Tibial nerve (tissue), 4 donors: ENCODE measurements around the gene MPC2. TPM values are rescaled to one million over a fixed set of nuclear protein-coding genes. Genes with fewer than 3 reads are reported as not detected.

ENCODE experiments used
- DNase-seq, 2 donors: peaks; one replicate each; pipeline ENCODE4 v3.0.0-alpha.2; 2019; ENCODE audit warnings: low spot score in 2 of 2
- H3K27ac ChIP-seq, 4 donors: fragments of 200-600 bp; sonication (generic) in 3 of 4; one replicate each; pipeline ENCODE4 v1.5.1; 2017 to 2019; ENCODE audit warnings: mild to moderate bottlenecking in 1 of 4
- H3K27me3 ChIP-seq, 2 donors: fragments of 200-600 bp; sonication (generic) in 1 of 2; one replicate each; pipeline versions ENCODE4 v1.5.1 to v1.6.0; 2017 to 2019
- H3K36me3 ChIP-seq, 3 donors: fragments of 200-600 bp; sonication (generic); one replicate each; pipeline ENCODE4 v1.5.1; 2018 to 2019
- H3K4me1 ChIP-seq, 4 donors: fragments of 200-600 bp; sonication (generic) in 3 of 4; one replicate each; pipeline ENCODE4 v1.5.1; 2017 to 2019
- H3K4me3 ChIP-seq, 4 donors: fragments of 200-600 bp; sonication (generic) in 3 of 4; one replicate each; pipeline ENCODE4 v1.5.1; 2017 to 2019; ENCODE audit warnings: mild to moderate bottlenecking in 1 of 4, moderate library complexity in 1 of 4
- H3K9me3 ChIP-seq, 4 donors: fragments of 200-600 bp; sonication (generic) in 3 of 4; one replicate each; pipeline ENCODE4 v1.5.1; 2017 to 2019
- CTCF ChIP-seq, 5 experiments: fragments of 200-600 bp in 3 of 5; fragments of 450-650 bp in 2 of 5; sonication (generic) in 3 of 5; IDR thresholded peaks; one replicate each; pipeline ENCODE4 v1.5.1; 2016 to 2019; ENCODE audit warnings: antibody characterized with exemption in 5 of 5, mild to moderate bottlenecking in 3 of 5, moderate library complexity in 2 of 5
- EP300 ChIP-seq, 2 donors: sonication (generic); formaldehyde crosslinking; IDR thresholded peaks; one replicate each; pipeline ENCODE4 v1.6.1; 2017; ENCODE audit warnings: antibody characterized with exemption in 2 of 2, mild to moderate bottlenecking in 1 of 2
- POLR2A ChIP-seq, 2 donors: fragments of 450-650 bp; IDR thresholded peaks; one replicate each; pipeline ENCODE4 v1.6.1; 2017; ENCODE audit warnings: antibody characterized with exemption in 2 of 2, mild to moderate bottlenecking in 2 of 2, moderate library complexity in 2 of 2
- WGBS, 2 donors: methylation state at CpG; one replicate each; pipeline ENCODE4 v1.1.5; 2018; 5-methylcytosine and 5-hydroxymethylcytosine counted together
- total RNA-seq, 4 donors: library from RNA; depleted of rRNA; stranded (reverse); fragments of >200 nt; gene quantifications; one replicate each; pipeline ENCODE4 v1.1.0, GENCODE V29; 2016

Gene MPC2
- total RNA-seq, 4 donors from 2014 or later, result 16.1 to 22.4 (median 19.1) TPM

GRCh38 chr1:167947733-167948132 lies 10.9 kb upstream of the MPC2 start:
- Histone ChIP-seq H3K4me1 (peaks cover 0 to 31% (median 2%) of the 10 kb centered on the region in 4 donors), H3K27ac (no peak overlapping the region), H3K9me3 (no peaks in the 10 kb centered on the region), H3K4me3 (no peak overlapping the region), H3K27me3 (no peaks in the 10 kb centered on the region), H3K36me3 (peaks cover 0 to 10% (median 0%) of the 10 kb centered on the region in 3 donors)
- WGBS, 2 donors, result 80 to 85% methylated on average over 2 of the region's 2 CpGs
- TF ChIP-seq POLR2A (IDR thresholded peaks at IDR 0.05), result no peak
- no peak for TF ChIP-seq EP300 (IDR thresholded peaks at IDR 0.05)
- no peak for TF ChIP-seq CTCF (IDR thresholded peaks at IDR 0.05)
- no peak for DNase-seq

DNA sequence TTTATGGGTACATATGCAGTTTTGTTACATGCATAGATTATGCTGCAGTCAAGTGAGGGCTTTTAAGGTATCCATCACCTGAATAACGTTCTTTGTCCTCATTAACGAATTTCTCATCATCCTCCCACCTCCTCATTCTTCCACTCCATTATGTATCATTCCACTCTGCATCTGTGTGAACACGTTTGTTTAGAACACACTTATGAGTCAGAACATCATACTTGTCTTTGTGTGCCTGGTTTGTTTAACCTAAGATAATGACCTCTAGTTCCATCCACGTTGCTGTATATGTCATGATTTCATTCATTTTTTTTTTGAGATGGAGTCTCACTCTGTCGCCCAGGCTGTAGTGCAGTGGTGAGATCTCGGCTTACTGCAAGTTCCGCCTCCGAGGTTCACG lies 6.7 kb upstream of the MPC2 start:
- Histone ChIP-seq H3K27me3 (no peaks in the 10 kb centered on the region), H3K36me3 (peaks cover 0 to 6% (median 0%) of the 10 kb centered on the region in 3 donors), H3K4me3 (no peak overlapping the region), H3K27ac (no peak overlapping the region), H3K9me3 (no peaks in the 10 kb centered on the region), H3K4me1 (peaks cover 0 to 28% (median 0%) of the 10 kb centered on the region in 4 donors)
- no peak for TF ChIP-seq EP300 (IDR thresholded peaks at IDR 0.05)
- TF ChIP-seq CTCF (IDR thresholded peaks at IDR 0.05), result no peak
- no peak for TF ChIP-seq POLR2A (IDR thresholded peaks at IDR 0.05)
- WGBS, 2 donors, result 83 to 87% methylated on average over 9 of the region's 9 CpGs
- no peak for DNase-seq

DNA sequence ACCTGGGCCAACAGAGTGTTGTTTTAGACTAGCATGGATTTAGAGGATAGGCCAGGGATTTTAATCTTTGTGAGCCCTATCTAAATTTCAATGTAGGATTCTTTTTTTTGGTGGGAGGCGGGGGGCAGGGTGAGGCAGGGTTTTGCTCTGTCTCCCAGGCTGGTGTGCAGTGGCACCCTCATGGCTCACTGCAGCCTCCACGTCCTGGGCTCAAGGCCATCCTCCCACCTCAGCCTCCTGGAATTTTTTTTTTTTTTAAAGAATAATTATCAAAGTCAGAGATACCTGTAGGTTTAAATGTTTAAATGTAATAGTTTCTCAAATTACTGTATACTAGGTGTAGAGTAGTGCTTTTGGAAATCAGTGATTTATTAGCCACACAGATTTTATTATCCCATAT lies 3.4 kb upstream of the MPC2 start:
- H3K27me3 ChIP-seq, result no peaks in the 10 kb centered on the region
- peaks cover 0 to 18% (median 3%) of the 10 kb centered on the region in 4 donors for H3K4me1 ChIP-seq
- no peak for DNase-seq
- no peak overlapping the region for H3K4me3 ChIP-seq
- peaks cover 0 to 6% (median 0%) of the 10 kb centered on the region in 3 donors for H3K36me3 ChIP-seq
- H3K9me3 ChIP-seq, result no peaks in the 10 kb centered on the region
- TF ChIP-seq EP300 (IDR thresholded peaks at IDR 0.05), result no peak
- TF ChIP-seq CTCF (IDR thresholded peaks at IDR 0.05), result no peak
- TF ChIP-seq POLR2A (IDR thresholded peaks at IDR 0.05), result no peak
- 84 to 85% methylated on average over 2 of the region's 2 CpGs for WGBS, 2 donors
- H3K27ac ChIP-seq, result no peak overlapping the region

- 52 to 53% methylated on average over 5 of the region's 5 CpGs for WGBS, 2 donors
Measured at GRCh38 chr1:167938080-167938636, 1.3 kb upstream of the MPC2 start.

More at GRCh38 chr1:167938080-167938636, 1.3 kb upstream of the MPC2 start:
- DNase-seq, result no peak
- TF ChIP-seq CTCF (IDR thresholded peaks at IDR 0.05) (no peak), POLR2A (IDR thresholded peaks at IDR 0.05) (no peak), EP300 (IDR thresholded peaks at IDR 0.05) (no peak)
- Histone ChIP-seq H3K9me3 (no peaks in the 10 kb centered on the region), H3K4me3 (peak overlapping the region; percentile 85 to 100 (median 96)), H3K4me1 (peaks cover 0 to 39% (median 13%) of the 10 kb centered on the region in 4 donors), H3K27ac (peak overlapping the region in 3 of 4 donors; percentile 94 to 99 (median 97)), H3K27me3 (no peaks in the 10 kb centered on the region), H3K36me3 (peaks cover 0 to 6% (median 0%) of the 10 kb centered on the region in 3 donors)
